Lung (tissue), 12 donors: ENCODE results near the gene NGDN. TPM values are rescaled to one million over a fixed set of nuclear protein-coding genes. Genes with fewer than 3 reads are reported as not detected.
A peak's percentile ranks its signal among the peaks of the same experiment; 100 is the strongest.

ENCODE experiments used
- ATAC-seq: fragments of 200-7000 bp; cut with Tn5 transposase; one replicate; pipeline ENCODE4 v1.9.1; 2020; ENCODE audit warnings: moderate number of reproducible peaks; ENCODE audit not compliant: insufficient read depth, low FRiP score
- DNase-seq, 3 donors: peaks; one replicate each; pipeline ENCODE4 v3.0.0-alpha.2; 2013 to 2017
- H3K27ac ChIP-seq, 2 donors: one replicate each; pipeline ENCODE4 v1.5.1; 2013; ENCODE audit warnings: mild to moderate bottlenecking in 2 of 2, moderate library complexity in 2 of 2, control low read depth in 1 of 2, inconsistent platforms in 1 of 2, low read depth in 1 of 2, low read length in 1 of 2
- H3K27me3 ChIP-seq, 3 donors: one replicate each; pipeline ENCODE4 v1.5.1; 2013; ENCODE audit warnings: low read length in 2 of 3; ENCODE audit not compliant: control insufficient read depth in 3 of 3, insufficient read depth in 3 of 3
- H3K36me3 ChIP-seq, 4 donors: one replicate each; pipeline ENCODE4 v1.5.1; 2013; ENCODE audit warnings: low read length in 4 of 4, mild to moderate bottlenecking in 1 of 4, moderate library complexity in 1 of 4; ENCODE audit not compliant: control insufficient read depth in 4 of 4, insufficient read depth in 4 of 4
- H3K4me1 ChIP-seq, 5 donors: one replicate each; pipeline ENCODE4 v1.5.1; 2013; ENCODE audit warnings: low read length in 5 of 5, mild to moderate bottlenecking in 2 of 5, moderate library complexity in 1 of 5; ENCODE audit not compliant: control insufficient read depth in 5 of 5, insufficient read depth in 5 of 5
- H3K4me3 ChIP-seq: one replicate; pipeline ENCODE4 v1.5.1; 2013; ENCODE audit warnings: mild to moderate bottlenecking, control low read depth, moderate library complexity
- H3K9ac ChIP-seq, 2 donors: one replicate each; pipeline ENCODE4 v1.5.1; 2013; ENCODE audit warnings: low read length in 2 of 2, control low read depth in 1 of 2; ENCODE audit not compliant: insufficient read depth in 1 of 2
- H3K9me3 ChIP-seq, 4 donors: one replicate each; pipeline ENCODE4 v1.5.1; 2013; ENCODE audit warnings: low read length in 3 of 4, mild to moderate bottlenecking in 1 of 4, moderate library complexity in 1 of 4; ENCODE audit not compliant: control insufficient read depth in 4 of 4, insufficient read depth in 3 of 4
- WGBS, 2 donors: extraction: QIAGEN DNeasy Blood & Tissue Kit; methylation state at CpG; one replicate each; pipeline ENCODE4 v1.1.7; 2013; 5-methylcytosine and 5-hydroxymethylcytosine counted together
- polyA plus RNA-seq, 2 donors: library from polyadenylated mRNA; stranded (reverse); fragments of 200-250 nt; gene quantifications; one replicate each; pipeline ENCODE4 v1.2.1, GENCODE V29; 2013
- total RNA-seq, 2 donors: library from RNA; depleted of rRNA in 1 of 2; stranded (reverse); fragments of >200 nt in 1 of 2; gene quantifications; one replicate each; pipeline ENCODE4 v1.2.1, GENCODE V29; 2014 to 2021
- TF ChIP-seq, protein P1 (sequence below): IDR thresholded peaks from 2 replicates; pipeline ENCODE4 v1.5.1; 2012; ENCODE audit warnings: mild to moderate bottlenecking; ENCODE audit errors: control extremely low read depth, extremely low read depth
- donor health status: control.
- donor health status: control.
- donor health status: Bipolar disorder and iron deficiency.
- donor health status: healthy.
- donor health status: DM: yes; HTN: yes; CAD: no.

Gene NGDN
- total and polyA plus RNA-seq, 4 donors, result 31.6 to 52.4 (median 44.7) TPM

DNA sequence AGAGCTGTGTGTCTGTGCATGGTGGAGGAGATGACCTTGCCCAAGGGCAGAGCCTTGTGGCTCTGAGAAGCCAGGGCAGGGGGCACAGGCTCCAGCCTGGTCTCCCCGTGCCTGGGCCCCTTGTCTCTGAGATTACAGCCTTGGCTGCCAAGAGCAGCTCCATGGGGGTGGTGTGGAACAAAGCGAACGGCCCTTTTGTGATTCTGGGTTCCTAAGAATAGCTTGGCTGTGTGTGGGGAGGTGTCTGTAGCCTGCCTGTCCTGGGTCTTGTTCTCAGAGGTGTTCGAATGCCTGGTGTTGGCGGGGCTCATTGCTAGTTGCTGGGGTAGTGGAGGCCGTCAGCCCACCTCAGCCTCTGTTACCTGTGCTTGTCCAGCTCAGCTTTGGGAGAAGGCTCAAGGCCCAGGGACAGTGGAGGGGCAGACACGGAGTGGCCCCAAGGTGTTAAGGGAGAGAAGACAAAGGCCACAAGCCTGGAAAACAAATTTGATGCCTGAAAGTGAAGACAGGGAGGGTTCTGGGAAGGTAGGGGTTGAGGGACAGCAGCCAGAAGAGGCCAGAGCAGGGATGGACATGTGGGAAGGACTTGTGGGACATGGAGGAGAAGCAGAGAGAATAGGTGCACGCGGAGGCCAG, 26.7 kb upstream of the NGDN start:
- 75 to 91% methylated on average over 9 of the region's 9 CpGs for WGBS, 2 donors
- H3K4me1 ChIP-seq, result peaks cover 0 to 7% (median 0%) of the 10 kb centered on the region in 5 donors
- no peaks in the 10 kb centered on the region for H3K36me3 ChIP-seq
- H3K4me3 ChIP-seq, result no peak overlapping the region
- H3K27ac ChIP-seq, result peak overlapping the region in 1 of 2 donors; percentile 89
- TF ChIP-seq, protein P1, sequence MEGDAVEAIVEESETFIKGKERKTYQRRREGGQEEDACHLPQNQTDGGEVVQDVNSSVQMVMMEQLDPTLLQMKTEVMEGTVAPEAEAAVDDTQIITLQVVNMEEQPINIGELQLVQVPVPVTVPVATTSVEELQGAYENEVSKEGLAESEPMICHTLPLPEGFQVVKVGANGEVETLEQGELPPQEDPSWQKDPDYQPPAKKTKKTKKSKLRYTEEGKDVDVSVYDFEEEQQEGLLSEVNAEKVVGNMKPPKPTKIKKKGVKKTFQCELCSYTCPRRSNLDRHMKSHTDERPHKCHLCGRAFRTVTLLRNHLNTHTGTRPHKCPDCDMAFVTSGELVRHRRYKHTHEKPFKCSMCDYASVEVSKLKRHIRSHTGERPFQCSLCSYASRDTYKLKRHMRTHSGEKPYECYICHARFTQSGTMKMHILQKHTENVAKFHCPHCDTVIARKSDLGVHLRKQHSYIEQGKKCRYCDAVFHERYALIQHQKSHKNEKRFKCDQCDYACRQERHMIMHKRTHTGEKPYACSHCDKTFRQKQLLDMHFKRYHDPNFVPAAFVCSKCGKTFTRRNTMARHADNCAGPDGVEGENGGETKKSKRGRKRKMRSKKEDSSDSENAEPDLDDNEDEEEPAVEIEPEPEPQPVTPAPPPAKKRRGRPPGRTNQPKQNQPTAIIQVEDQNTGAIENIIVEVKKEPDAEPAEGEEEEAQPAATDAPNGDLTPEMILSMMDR, result no peak
- no peak overlapping the region for H3K9ac ChIP-seq
- no peaks in the 10 kb centered on the region for H3K27me3 ChIP-seq
- DNase-seq (no peak), ATAC-seq (no peak)
- H3K9me3 ChIP-seq, result no peaks in the 10 kb centered on the region

DNA sequence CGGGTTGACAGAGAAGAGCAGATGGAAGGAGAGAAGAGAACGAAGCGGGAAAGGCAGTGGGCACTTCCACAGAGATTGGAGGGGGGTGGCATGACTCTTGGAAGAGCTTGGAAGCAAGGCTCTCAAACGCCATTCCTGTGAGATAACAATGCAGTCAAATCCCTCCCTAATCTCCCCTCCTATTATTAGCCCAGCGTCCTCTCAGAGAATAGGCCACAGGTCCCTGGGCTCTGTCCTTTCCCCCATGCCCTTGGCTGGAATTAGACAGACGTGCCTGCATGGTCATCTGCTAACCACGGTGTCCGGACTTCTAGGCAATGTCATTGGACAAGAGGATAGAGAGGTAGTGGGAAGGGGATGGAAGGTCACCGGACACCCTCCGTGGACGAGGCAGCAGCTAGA, 26.1 kb upstream of the NGDN start:
- H3K9ac ChIP-seq, result no peak overlapping the region
- DNase-seq, result no peak
- H3K27me3 ChIP-seq, result no peaks in the 10 kb centered on the region
- TF ChIP-seq, protein P1, result no peak
- no peak for ATAC-seq
- no peaks in the 10 kb centered on the region for H3K36me3 ChIP-seq
- H3K4me3 ChIP-seq, result no peak overlapping the region
- peak overlapping the region in 1 of 2 donors; percentile 89 for H3K27ac ChIP-seq
- peaks cover 0 to 7% (median 0%) of the 10 kb centered on the region in 5 donors for H3K4me1 ChIP-seq
- H3K9me3 ChIP-seq, result no peaks in the 10 kb centered on the region
- 80 to 88% methylated on average over 11 of the region's 11 CpGs for WGBS, 2 donors

DNA sequence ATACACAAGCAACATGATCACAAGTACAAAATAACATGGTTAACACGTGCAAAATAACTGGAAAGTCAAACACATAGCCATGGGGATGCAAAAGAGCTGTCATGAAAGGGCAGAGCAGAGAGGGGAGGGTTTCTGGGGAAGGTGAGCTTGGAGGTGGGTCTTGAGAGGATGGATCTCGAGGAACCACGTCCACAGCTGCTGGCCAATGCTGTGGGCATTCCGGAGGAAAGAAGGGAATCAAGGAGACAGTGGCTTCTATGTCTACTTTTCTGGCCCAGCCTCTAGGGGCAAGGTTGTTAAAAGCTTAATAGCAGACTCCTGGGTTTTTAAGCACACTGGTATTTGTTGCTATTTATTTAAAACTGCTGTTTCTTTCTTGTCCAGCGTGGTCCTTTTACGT, 25.6 kb upstream of the NGDN start:
- ATAC-seq, result no peak
- H3K27me3 ChIP-seq, result no peaks in the 10 kb centered on the region
- H3K27ac ChIP-seq, result peak overlapping the region in 1 of 2 donors; percentile 85
- no peak overlapping the region for H3K4me3 ChIP-seq
- peaks cover 0 to 7% (median 0%) of the 10 kb centered on the region in 5 donors for H3K4me1 ChIP-seq
- no peak overlapping the region for H3K9ac ChIP-seq
- no peak for DNase-seq
- H3K36me3 ChIP-seq, result no peaks in the 10 kb centered on the region
- 73 to 88% methylated on average over 6 of the region's 6 CpGs for WGBS, 2 donors
- H3K9me3 ChIP-seq, result no peaks in the 10 kb centered on the region
- TF ChIP-seq, protein P1, result no peak

DNA sequence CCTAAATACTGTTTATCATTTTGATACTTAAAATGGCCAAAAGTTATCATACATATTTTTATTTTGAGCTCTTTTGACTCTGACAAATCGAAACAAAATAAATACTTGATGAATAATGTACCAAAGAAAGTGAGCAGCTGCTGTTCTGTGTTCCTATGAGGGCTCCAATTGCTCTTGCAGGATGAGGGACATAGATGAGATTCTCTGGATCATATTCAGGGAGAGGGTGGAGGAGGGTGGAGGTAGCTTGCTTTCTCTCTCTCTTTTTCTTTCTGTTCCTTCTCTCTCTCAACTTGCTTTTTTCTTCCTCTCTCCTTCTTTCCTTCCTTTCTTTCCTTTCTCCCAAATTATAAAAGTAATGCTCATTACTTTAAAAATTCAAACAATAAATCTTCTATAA, 25.2 kb upstream of the NGDN start:
- Histone ChIP-seq H3K9ac (no peak overlapping the region), H3K4me3 (no peak overlapping the region), H3K9me3 (no peaks in the 10 kb centered on the region), H3K27ac (peak overlapping the region in 1 of 2 donors; percentile 93), H3K4me1 (peaks cover 0 to 7% (median 0%) of the 10 kb centered on the region in 5 donors), H3K27me3 (no peaks in the 10 kb centered on the region), H3K36me3 (no peaks in the 10 kb centered on the region)
- no peak for DNase-seq
- TF ChIP-seq, protein P1, result no peak
- WGBS, 2 donors, result 54 to 87% methylated on average over 1 of the region's 1 CpG
- ATAC-seq, result no peak
